Vagina (tissue), 2 donors: ENCODE results near the gene AKAP3.

ENCODE experiments used
- CTCF ChIP-seq, 3 experiments: fragments of 450-650 bp in 2 of 3; fragments of 200-600 bp in 1 of 3; sonication (generic) in 1 of 3; IDR thresholded peaks; one replicate each; pipeline ENCODE4 v1.5.1; 2017 to 2019; ENCODE audit warnings: antibody characterized with exemption in 3 of 3, mild to moderate bottlenecking in 2 of 3, moderate library complexity in 2 of 3
- POLR2A ChIP-seq, 2 donors: fragments of 450-650 bp; IDR thresholded peaks; one replicate each; pipeline ENCODE4 v1.6.1; 2017; ENCODE audit warnings: antibody characterized with exemption in 2 of 2, mild to moderate bottlenecking in 2 of 2, moderate library complexity in 2 of 2
- POLR2AphosphoS5 ChIP-seq, 2 donors: sonication (generic); formaldehyde crosslinking; IDR thresholded peaks; one replicate each; pipeline ENCODE4 v1.9.0; 2017; ENCODE audit warnings: antibody characterized with exemption in 2 of 2, mild to moderate bottlenecking in 2 of 2, low read depth in 1 of 2; ENCODE audit not compliant: insufficient read depth in 1 of 2

- TF ChIP-seq POLR2AphosphoS5 (IDR thresholded peaks at IDR 0.05; ENCODE audit: insufficient read depth in 1 of 2, low read depth in 1 of 2) (no peak), CTCF (IDR thresholded peaks at IDR 0.05) (no peak), POLR2A (IDR thresholded peaks at IDR 0.05) (no peak)
Measured at GRCh38 chr12:4584281-4584680, 64.6 kb downstream of the AKAP3 start.
